Lower lobe of right lung (tissue), 2 donors: ENCODE measurements around the gene POPDC2. TPM values are rescaled to one million over a fixed set of nuclear protein-coding genes. Genes with fewer than 3 reads are reported as not detected.

Source experiments
- ATAC-seq, 2 donors: fragments of 200-7000 bp; cut with Tn5 transposase; one replicate each; pipeline ENCODE4 v1.9.1; 2020 to 2022; ENCODE audit warnings: mild to moderate bottlenecking in 2 of 2, moderate library complexity in 2 of 2
- DNase-seq: peaks from one replicate; pipeline ENCODE4 v3.0.0-alpha.2; 2020
- H3K27ac ChIP-seq: fragments of 200-600 bp; one replicate; pipeline ENCODE4 v1.8.0; 2022
- H3K27me3 ChIP-seq: fragments of 200-600 bp; one replicate; pipeline ENCODE4 v1.8.0; 2022; ENCODE audit warnings: low read depth
- H3K36me3 ChIP-seq: fragments of 200-600 bp; one replicate; pipeline ENCODE4 v1.8.0; 2022; ENCODE audit warnings: mild to moderate bottlenecking
- H3K4me1 ChIP-seq: fragments of 200-600 bp; one replicate; pipeline ENCODE4 v1.8.0; 2022
- H3K4me3 ChIP-seq: fragments of 200-600 bp; one replicate; pipeline ENCODE4 v1.8.0; 2022; ENCODE audit warnings: mild to moderate bottlenecking
- H3K9me3 ChIP-seq: fragments of 200-600 bp; one replicate; pipeline ENCODE4 v1.8.0; 2022
- CTCF ChIP-seq: fragments of 200-600 bp; IDR thresholded peaks from one replicate; pipeline ENCODE4 v1.8.0; 2022; ENCODE audit warnings: antibody characterized with exemption, mild to moderate bottlenecking
- intact Hi-C: fragments of 100-400 bp; cut with DNase I; formaldehyde crosslinking; loops from one replicate; pipeline ENCODE4 v1.11.0; 2022
- total RNA-seq: library from RNA; stranded (reverse); fragmentation: NEBNext Ultra II Directional; extraction: Animal tissue kit (Norgen Biotek cat#: 25700); gene quantifications from one replicate; pipeline ENCODE4 v1.2.1, GENCODE V29; 2021
- donor health status: DM: no; HTN: yes; CAD: no; lungs with severe emphysema.

The POPDC2 gene
- total RNA-seq, 1 donor from 2014 or later = 1.5 TPM

DNA sequence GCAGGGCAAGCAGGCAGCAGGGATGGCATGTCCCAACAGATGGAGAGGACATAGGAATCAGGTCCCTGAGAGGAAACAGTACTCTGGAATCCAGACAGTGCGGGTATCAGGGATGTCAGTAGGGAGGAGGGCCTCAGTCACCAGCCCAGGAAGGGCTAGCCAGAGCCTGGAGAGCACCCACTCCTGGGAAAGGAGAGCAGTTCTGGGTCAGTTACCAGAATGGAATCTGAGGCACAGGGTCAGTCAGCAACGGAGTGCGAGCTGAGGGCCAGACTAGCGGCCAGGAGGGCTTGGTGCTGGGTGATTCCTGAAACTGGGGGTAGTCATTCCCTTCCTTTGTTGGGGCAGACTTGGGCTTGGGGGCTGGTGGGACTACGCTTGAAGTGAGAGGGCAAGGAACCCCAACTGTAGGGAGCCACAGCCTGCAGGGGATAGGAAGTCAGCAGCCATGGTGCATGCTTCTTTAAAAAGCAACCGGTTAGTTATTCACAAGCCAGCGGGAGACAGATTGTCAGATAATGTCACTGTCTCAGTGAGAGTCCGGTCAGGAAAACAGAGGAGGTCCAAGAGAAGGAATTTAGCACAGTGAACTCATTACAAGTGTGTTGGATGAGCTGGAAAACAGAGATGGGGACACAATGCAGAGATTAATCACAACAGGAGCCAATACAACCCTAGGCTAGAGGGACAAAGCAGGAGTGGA, 34.8 kb downstream of the POPDC2 start:
- Histone ChIP-seq H3K4me3 (no peak overlapping the region), H3K27ac (peak overlapping the region; percentile 14), H3K27me3 (no peaks in the 10 kb centered on the region), H3K9me3 (no peaks in the 10 kb centered on the region), H3K4me1 (peaks cover 47% of the 10 kb centered on the region), H3K36me3 (no peaks in the 10 kb centered on the region)
- intact Hi-C loops = no loop called here
- TF ChIP-seq CTCF = no peak
- DNase-seq = no peak
- ATAC-seq = no peak

- DNase-seq = no peak
- no peak for TF ChIP-seq CTCF
- ATAC-seq = no peak
Observed at GRCh38 chr3:119624002-119624720, 36.2 kb downstream of the POPDC2 start.

GRCh38 chr3:119620899-119621298, 39.5 kb downstream of the POPDC2 start:
- Histone ChIP-seq H3K27ac (no peak overlapping the region), H3K27me3 (no peaks in the 10 kb centered on the region), H3K9me3 (no peaks in the 10 kb centered on the region), H3K4me1 (peaks cover 6% of the 10 kb centered on the region), H3K36me3 (no peaks in the 10 kb centered on the region), H3K4me3 (no peak overlapping the region)
- intact Hi-C loops = no loop called here
- no peak for TF ChIP-seq CTCF
- ATAC-seq (no peak), DNase-seq (no peak)

More at GRCh38 chr3:119624002-119624720, 36.2 kb downstream of the POPDC2 start:
- no peaks in the 10 kb centered on the region for H3K27me3 ChIP-seq
- no peak overlapping the region for H3K4me3 ChIP-seq
- H3K9me3 ChIP-seq = no peaks in the 10 kb centered on the region
- H3K27ac ChIP-seq = no peak overlapping the region
- peaks cover 33% of the 10 kb centered on the region for H3K4me1 ChIP-seq
- intact Hi-C loops = no loop called here
- H3K36me3 ChIP-seq = no peaks in the 10 kb centered on the region

DNA sequence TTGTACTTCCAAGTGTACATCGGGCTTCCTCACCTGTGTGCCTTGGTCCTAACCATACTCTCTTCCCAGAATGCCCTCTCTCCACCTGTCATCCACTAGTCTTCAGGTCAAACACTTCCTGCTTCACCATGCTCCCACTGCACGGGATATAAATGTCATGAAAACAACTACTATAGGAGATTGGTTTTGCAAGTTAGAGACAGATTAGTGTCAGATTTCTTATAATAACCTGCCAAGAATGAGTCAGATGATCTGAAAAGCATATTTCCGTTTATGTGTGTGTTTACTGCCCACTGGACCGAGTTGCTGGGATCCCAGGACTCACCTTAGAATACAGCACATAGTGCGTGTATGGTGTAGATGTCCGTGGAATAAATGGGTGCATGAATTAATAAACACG, 41.3 kb downstream of the POPDC2 start:
- Histone ChIP-seq H3K27me3 (no peaks in the 10 kb centered on the region), H3K27ac (no peak overlapping the region), H3K4me1 (no peaks in the 10 kb centered on the region), H3K9me3 (no peaks in the 10 kb centered on the region), H3K4me3 (no peak overlapping the region), H3K36me3 (no peaks in the 10 kb centered on the region)
- intact Hi-C loops = no loop called here
- no peak for TF ChIP-seq CTCF
- no peak for ATAC-seq
- DNase-seq = no peak

- H3K4me1 ChIP-seq = no peaks in the 10 kb centered on the region
- no peak for DNase-seq
- no peak for TF ChIP-seq CTCF
- H3K9me3 ChIP-seq = no peaks in the 10 kb centered on the region
- no peak overlapping the region for H3K27ac ChIP-seq
- no peak overlapping the region for H3K4me3 ChIP-seq
- H3K27me3 ChIP-seq = no peaks in the 10 kb centered on the region
- H3K36me3 ChIP-seq = no peaks in the 10 kb centered on the region
- ATAC-seq = no peak
- intact Hi-C loops = no loop called here
Observed at GRCh38 chr3:119616056-119616455, 44.3 kb downstream of the POPDC2 start.
